Nephron (organoid): ENCODE data around the gene EPSTI1.
"Not testable (repeated sequence)": the region's sequence is repeated elsewhere in the genome, so short reads cannot be mapped to it uniquely, and the experiment has no call there.

Experiments
- H3K27ac Mint-ChIP-seq, 3 experiments: 2 replicates each; pipeline ENCODE4 v1.8.0; 2020; ENCODE audit warnings: mixed read lengths in 3 of 3, mild to moderate bottlenecking in 2 of 3, moderate library complexity in 1 of 3
- H3K27me3 Mint-ChIP-seq: 2 replicates; pipeline ENCODE4 v1.8.0; 2021; ENCODE audit warnings: low read depth, mild to moderate bottlenecking, moderate library complexity, mixed read lengths
- H3K36me3 Mint-ChIP-seq: 2 replicates; pipeline ENCODE4 v1.8.0; 2020; ENCODE audit warnings: low read depth, mixed read lengths
- H3K4me1 Mint-ChIP-seq: 2 replicates; pipeline ENCODE4 v1.8.0; 2020; ENCODE audit warnings: mixed read lengths
- H3K4me3 Mint-ChIP-seq, 3 experiments: 2 replicates each; pipeline ENCODE4 v1.8.0; 2020; ENCODE audit warnings: mild to moderate bottlenecking in 3 of 3, mixed read lengths in 3 of 3, moderate library complexity in 2 of 3
- H3K9me3 Mint-ChIP-seq: 2 replicates; pipeline ENCODE4 v1.8.0; 2020; ENCODE audit warnings: mixed read lengths
- TF ChIP-seq, protein P1 (sequence below), 3 experiments: fragments of 200-600 bp; sonication (generic); IDR thresholded peaks; one replicate each; pipeline ENCODE4 v1.5.0; 2021; ENCODE audit warnings: antibody characterized with exemption in 3 of 3; ENCODE audit not compliant: unreplicated experiment in 3 of 3

Gene EPSTI1

DNA sequence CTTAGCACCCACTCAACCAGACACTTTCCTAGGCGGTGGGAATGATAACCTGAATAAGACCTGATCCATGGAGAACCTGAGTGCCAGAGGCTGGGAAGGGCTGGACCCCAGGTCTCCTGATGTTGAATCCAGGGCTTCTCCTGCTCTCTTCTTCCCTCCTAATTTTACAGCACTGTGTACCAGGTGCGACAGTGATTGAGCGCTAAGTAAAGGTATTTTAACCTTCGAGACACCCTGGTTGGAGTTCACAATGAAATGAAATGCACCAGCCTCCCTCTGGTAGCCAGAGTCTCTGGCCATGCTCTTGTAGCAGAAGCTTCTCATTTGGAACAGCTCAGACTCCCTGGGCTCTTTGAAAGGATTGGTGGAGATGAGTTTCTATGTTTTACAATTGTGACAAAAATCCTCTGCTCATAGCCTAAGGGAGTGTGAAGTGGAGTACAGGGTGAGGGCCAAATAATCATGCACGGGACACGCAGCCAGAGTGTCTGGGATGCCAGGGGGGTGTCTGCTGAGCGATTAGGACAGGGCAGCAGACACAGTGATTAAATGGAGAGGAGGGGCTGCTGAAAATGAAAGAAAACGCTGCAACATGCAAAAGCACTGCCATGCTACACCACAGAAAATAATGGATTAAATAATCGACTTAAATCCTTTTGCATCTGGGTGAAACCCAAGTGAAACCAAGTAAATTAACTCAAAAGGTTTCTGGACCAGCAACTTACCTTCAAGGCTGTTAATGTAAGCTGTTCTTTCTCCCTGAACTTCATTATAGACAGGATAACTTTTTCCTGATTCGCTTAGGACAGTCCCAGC is 126.9 kb downstream of the EPSTI1 start:
- H3K27ac Mint-ChIP-seq: peak overlapping the region in 2 of 3 experiments; percentile 43 to 91
- TF ChIP-seq, protein P1, sequence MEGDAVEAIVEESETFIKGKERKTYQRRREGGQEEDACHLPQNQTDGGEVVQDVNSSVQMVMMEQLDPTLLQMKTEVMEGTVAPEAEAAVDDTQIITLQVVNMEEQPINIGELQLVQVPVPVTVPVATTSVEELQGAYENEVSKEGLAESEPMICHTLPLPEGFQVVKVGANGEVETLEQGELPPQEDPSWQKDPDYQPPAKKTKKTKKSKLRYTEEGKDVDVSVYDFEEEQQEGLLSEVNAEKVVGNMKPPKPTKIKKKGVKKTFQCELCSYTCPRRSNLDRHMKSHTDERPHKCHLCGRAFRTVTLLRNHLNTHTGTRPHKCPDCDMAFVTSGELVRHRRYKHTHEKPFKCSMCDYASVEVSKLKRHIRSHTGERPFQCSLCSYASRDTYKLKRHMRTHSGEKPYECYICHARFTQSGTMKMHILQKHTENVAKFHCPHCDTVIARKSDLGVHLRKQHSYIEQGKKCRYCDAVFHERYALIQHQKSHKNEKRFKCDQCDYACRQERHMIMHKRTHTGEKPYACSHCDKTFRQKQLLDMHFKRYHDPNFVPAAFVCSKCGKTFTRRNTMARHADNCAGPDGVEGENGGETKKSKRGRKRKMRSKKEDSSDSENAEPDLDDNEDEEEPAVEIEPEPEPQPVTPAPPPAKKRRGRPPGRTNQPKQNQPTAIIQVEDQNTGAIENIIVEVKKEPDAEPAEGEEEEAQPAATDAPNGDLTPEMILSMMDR (IDR thresholded peaks at IDR 0.05; ENCODE audit: unreplicated experiment in 3 of 3): no peak
- peak overlapping the region in 1 of 3 experiments; percentile 52 for H3K4me3 Mint-ChIP-seq
- no peaks in the 10 kb centered on the region for H3K36me3 Mint-ChIP-seq
- H3K9me3 Mint-ChIP-seq: no peaks in the 10 kb centered on the region
- H3K27me3 Mint-ChIP-seq: peaks cover 14% of the 10 kb centered on the region
- H3K4me1 Mint-ChIP-seq: peaks cover 23% of the 10 kb centered on the region

DNA sequence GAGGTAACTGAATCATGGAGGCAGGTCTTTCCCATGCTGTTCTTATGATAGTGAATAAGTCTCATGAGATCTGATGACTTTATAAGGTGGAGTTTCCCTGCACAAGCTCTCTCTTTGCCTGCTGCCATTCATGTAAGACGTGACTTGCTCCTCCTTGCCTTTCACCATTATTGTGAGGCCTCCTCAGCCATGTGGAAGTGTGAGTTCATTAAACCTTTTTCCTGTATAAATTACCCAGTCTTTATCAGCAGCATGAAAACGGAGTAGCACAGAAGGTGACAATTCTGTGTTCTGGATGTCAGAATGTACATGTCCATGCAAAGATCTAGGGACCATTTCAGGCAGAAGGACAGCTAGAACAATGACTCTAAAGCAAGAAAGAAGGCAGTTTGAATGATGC is 129.7 kb downstream of the EPSTI1 start:
- H3K9me3 Mint-ChIP-seq, H3K36me3 Mint-ChIP-seq, H3K4me3 Mint-ChIP-seq, H3K27me3 Mint-ChIP-seq, H3K27ac Mint-ChIP-seq: not testable (repeated sequence)
- peaks cover 23% of the 10 kb centered on the region for H3K4me1 Mint-ChIP-seq

DNA sequence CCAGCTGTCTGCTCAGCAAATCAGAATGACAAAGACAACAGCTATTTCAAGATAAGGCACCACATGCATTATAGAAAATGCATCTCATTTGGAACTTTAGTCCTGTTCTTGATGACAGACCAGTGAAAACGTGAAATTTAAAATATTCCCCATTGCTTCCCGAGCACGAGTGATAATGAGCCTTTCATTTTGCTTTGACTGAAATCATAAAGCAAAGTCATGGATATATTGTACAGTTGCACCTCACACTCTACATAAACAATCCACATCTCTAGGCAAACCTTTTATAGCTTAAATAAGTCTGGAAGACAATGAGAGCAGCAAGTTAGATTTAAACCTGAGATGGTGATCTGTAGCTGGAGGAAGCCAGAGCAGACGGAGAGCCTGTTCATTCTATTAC is 131.6 kb downstream of the EPSTI1 start:
- H3K36me3 Mint-ChIP-seq: no peaks in the 10 kb centered on the region
- H3K4me1 Mint-ChIP-seq: peaks cover 19% of the 10 kb centered on the region
- no peak overlapping the region for H3K27ac Mint-ChIP-seq
- TF ChIP-seq, protein P1 (IDR thresholded peaks at IDR 0.05; ENCODE audit: unreplicated experiment in 3 of 3): no peak
- no peak overlapping the region for H3K4me3 Mint-ChIP-seq
- H3K9me3 Mint-ChIP-seq: peaks cover 5% of the 10 kb centered on the region
- H3K27me3 Mint-ChIP-seq: no peaks in the 10 kb centered on the region

DNA sequence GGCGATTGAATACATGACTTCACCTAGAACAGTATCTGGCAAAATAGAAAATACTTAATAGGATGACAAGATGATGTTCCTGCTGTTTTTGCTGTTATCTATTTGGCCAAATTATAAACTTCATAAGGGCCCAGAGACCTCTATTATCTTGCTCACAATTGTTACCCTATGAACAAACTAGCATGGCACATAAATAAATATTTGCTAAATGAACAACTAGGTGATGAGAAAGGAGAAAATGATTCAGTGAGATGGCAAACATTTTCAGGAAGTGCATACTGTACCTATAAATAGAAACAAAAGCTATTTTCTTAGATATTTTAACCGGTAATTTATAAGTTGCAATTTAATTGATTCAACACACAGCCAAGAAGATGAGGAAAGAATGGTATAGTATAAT is 132.3 kb downstream of the EPSTI1 start:
- no peak overlapping the region for H3K4me3 Mint-ChIP-seq
- no peaks in the 10 kb centered on the region for H3K27me3 Mint-ChIP-seq
- TF ChIP-seq, protein P1 (IDR thresholded peaks at IDR 0.05; ENCODE audit: unreplicated experiment in 3 of 3): no peak
- peaks cover 11% of the 10 kb centered on the region for H3K4me1 Mint-ChIP-seq
- no peaks in the 10 kb centered on the region for H3K36me3 Mint-ChIP-seq
- no peak overlapping the region for H3K27ac Mint-ChIP-seq
- peaks cover 5% of the 10 kb centered on the region for H3K9me3 Mint-ChIP-seq

DNA sequence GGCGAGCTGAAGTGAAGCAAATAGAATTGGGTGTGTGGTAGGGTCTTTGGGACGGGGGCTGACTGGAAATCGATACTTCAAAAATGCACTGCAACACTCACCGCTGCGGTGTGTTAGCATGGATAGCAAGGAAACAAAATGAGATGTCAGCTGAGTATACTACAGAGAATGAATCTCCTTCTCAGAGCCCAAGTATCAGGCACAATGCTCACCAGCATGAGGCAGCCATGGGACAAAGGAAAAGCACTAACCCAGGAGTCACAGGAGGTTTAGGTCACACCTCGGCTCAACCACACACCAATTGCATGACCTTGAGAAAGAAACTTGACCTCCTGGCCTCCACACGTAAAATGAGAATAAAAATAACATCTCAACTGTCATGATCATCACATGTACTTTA is 136.6 kb downstream of the EPSTI1 start:
- no peak overlapping the region for H3K27ac Mint-ChIP-seq
- TF ChIP-seq, protein P1 (IDR thresholded peaks at IDR 0.05; ENCODE audit: unreplicated experiment in 3 of 3): no peak
- no peaks in the 10 kb centered on the region for H3K36me3 Mint-ChIP-seq
- no peaks in the 10 kb centered on the region for H3K27me3 Mint-ChIP-seq
- H3K9me3 Mint-ChIP-seq: peaks cover 5% of the 10 kb centered on the region
- no peak overlapping the region for H3K4me3 Mint-ChIP-seq
- H3K4me1 Mint-ChIP-seq: no peaks in the 10 kb centered on the region

DNA sequence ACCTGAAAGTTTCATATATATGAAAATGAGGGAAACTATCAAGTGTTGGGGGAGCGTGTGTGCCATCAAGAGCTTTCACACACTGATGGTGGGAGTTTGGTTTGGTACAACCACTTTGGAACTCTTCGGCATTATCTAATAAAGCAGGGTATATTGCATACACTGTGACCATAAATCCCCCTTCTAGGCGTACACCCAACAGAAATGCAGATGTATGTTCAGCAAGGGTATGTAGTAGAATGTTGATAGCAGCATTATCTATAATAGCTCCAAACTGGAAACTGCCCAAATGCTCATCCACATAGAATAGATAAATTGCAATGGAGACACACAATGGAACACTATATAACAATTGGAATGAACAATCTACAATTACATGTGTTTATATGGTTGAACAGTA is 139.9 kb downstream of the EPSTI1 start:
- H3K4me3 Mint-ChIP-seq: no peak overlapping the region
- H3K27me3 Mint-ChIP-seq: no peaks in the 10 kb centered on the region
- TF ChIP-seq, protein P1 (IDR thresholded peaks at IDR 0.05; ENCODE audit: unreplicated experiment in 3 of 3): no peak
- no peaks in the 10 kb centered on the region for H3K4me1 Mint-ChIP-seq
- no peak overlapping the region for H3K27ac Mint-ChIP-seq
- peaks cover 6% of the 10 kb centered on the region for H3K9me3 Mint-ChIP-seq
- no peaks in the 10 kb centered on the region for H3K36me3 Mint-ChIP-seq
